ENCODE data around the gene SLC7A7.
"Not testable (repeated sequence)": the region's sequence is repeated elsewhere in the genome, so short reads cannot be mapped to it uniquely, and the experiment has no call there.

SLC7A7 gene

DNA sequence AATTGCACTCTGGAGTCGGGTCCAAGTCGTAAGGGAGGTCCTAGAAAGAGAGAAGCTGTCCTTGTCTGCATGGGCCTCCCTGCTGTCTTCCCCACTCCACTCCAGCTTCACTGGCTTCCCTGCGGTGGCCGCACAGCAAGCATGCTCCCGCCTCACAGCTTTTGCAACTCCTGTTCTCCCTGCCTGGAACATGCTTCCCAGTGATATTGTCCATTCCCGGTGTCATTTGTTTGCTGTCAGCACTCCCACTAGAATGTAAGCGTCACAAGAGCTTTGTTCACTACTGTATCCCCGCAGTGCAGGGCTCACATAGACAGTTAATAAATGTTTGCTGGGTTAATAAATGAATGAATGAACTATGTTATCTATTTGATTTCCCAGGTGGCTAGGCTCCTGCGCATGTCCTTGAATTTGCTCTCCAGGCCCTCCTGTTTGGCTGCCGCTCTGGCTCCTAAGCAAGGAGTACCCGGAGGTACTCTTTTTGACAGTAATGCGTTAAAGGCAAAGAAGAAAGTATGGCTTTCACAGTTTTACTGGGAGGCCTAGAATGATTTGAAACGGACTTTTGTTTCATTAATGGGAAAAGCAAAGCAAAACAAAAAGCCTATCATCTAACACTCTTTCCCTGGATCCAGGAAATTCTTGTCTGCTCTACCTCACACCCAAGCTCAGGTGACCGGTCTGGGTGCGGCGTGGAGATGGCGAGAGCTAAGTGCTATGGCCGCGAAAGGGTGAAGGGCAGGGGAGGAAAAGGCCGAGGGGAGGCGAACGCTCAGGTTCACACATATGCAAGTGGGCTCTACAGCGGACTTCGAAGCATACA, 6.2 kb upstream of the SLC7A7 start:
- DNase-seq (ENCODE audit: low read depth): no peak

DNA sequence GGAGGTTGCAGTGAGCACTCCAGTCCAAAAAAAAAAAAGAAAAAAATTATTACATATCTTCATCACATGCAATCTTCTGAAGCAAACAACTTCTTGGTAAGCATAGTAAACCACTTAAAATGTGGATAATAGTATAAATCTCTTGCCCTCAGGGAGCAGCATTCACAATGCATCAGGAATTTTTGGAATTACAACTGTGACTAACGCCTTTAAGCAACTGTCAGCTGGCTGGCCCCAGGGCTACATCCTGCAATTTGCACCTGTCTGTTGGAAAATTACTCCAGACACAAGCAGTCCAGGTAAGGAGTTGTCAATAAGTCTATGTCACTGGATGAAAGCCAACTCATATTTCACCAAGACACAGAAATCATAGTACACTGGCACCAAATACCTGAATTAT, 5.5 kb upstream of the SLC7A7 start:
- DNase-seq (ENCODE audit: low read depth): no peak

DNA sequence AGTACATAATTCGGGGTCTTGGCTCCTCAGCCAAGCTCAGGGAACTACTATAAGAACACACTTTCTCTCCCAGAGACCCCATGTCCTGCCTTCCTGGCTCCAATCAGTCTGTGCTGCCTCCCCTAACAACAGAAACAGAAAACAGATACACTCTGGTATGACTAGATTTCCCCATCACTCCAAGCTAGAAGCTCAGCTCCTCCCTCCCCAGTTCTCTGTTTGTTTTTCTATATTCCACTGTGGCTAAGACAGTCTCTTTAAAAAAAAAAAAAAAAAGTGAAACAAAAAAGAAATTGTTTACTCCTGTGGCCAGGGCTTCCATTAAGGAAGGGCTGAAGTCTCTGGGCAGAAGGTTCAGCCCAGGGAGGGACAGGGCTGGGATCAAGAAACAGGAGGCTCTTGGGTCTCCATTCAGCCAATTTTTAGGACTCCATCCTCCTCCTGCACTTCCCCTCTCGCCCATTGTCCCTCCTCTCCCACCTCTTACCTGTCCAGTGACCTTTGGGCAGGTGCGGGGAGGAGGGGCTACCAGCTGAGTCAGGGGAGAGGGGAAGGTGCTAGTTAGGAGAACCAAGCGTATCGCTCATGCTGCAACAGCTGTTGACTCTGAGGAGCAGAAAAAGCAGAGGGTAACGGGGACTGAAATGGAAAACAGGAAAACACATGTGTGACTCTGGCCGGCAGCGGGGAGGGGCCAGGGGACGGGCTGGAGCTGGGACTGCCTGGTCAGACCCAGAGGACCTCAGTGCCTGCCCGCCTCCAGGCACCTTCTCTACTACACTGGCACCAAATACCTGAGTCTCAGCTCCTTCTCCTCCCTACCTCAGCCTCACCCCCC, 4.1 kb upstream of the SLC7A7 start:
- DNase-seq (ENCODE audit: low read depth): peak; percentile 83

DNA sequence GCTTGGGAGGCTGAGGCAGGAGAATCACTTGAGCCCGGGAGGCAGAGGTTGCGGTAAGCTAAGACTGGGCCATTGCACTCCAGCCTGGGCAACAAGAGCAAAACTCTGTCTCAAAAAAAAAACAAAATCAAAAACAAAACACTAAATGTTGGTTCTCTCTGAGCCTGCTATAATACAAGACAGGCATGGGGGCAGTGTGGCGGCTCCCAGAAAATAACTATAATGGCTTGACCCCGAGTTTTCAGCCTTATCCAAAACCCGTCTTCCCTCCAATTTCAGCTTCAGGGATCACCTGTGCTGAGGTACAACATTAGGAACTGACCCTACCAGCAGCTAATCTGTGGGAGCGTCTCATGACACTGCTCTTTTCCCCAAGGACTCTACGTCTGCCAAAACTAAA, 862 bp downstream of the SLC7A7 start:
- DNase-seq (ENCODE audit: low read depth): no peak

DNA sequence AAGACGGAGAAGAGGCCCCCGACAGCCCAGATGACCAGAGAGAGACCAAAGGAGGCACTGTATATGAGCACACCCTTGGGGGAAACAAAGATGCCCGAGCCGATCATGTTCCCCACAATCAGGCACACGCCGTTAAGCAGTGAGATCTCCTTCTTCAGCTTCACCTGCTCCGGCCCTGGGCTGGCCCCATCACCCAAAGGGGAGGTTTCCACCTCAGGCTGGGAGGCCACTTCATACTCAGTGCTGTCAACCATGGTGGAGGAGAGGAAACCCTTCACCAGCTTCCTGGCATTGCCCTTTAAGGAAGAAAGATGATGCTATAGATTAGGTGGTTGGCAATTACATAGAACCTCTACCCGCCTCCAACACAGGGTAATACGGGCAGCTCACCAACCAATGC, 2.1 kb downstream of the SLC7A7 start:
- DNase-seq (ENCODE audit: low read depth): no peak

DNA sequence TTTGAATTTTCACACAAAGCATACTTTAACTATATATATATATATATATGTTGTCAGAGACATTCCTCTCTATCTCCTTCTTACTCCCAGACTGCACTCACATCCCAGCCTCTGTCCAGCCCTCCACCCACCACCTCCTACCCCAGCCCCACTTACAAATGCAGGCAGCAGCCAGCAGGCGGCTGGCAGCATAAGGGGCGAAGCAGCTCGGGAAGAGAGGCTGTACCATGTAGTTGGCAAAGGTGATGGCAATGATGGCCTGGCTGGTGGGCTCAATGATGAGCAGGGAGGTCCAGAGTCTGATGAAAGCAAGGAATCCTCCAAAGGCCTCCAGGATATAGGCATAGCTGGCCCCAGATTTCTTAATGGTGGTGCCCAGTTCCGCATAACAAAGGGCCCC, 2.5 kb downstream of the SLC7A7 start:
- DNase-seq (ENCODE audit: low read depth): no peak

DNA sequence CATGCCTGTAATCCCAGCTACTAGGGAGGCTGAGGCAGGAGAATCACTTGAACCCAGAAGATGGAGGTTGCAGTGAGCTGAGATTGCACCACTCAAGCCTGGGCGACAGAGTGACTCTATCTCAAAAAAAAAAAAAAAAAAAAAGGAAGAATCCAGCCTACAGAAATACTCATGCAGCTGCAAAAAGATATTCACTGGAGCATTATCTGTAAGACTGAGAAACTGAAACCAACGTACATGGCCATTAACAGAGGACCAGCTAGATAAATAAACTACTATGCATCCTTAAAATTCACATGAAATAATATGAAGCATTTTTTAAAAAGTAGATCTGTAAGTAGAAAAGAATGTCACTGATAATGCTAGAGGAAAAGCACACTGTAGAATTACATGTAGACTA, 3.5 kb downstream of the SLC7A7 start:
- DNase-seq (ENCODE audit: low read depth): no peak

DNA sequence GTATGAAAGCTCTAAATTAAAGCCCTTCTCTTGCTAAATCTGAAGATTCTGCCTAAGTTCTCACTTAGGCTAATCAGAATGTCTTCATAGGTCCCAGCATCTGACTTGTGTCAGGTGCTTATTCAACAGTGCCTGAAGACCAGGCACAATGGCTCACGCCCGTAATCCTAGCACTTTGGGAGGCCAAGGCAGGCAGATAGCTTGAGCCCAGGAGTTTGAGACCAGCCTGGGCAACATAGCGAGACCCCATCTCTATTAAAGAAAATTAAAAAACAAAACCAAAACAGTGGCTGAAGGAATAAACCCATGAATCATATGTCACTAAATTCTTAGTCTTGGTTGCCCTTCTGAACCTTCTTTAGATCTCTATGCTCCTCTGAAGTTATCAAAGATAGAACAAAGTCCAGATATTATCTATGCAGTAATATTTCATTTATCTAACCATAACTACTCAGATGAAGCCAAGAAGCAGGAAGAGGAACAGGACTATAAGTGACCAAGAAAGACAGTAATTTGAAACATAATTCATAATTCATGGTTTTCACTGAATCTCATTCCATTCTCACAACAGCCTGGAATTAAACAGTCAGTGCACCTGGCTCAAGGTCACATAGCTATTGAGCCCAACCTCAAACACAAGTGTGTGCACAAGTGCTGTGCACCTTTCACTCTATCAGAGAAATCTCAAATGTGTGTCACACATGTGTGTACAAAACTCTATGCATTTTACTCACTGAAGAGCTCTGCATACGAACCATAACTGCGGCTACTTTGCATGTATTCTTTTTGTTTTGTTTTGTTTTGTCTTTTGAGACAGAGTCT, 6.6 kb downstream of the SLC7A7 start:
- no peak for DNase-seq (ENCODE audit: low read depth)

DNA sequence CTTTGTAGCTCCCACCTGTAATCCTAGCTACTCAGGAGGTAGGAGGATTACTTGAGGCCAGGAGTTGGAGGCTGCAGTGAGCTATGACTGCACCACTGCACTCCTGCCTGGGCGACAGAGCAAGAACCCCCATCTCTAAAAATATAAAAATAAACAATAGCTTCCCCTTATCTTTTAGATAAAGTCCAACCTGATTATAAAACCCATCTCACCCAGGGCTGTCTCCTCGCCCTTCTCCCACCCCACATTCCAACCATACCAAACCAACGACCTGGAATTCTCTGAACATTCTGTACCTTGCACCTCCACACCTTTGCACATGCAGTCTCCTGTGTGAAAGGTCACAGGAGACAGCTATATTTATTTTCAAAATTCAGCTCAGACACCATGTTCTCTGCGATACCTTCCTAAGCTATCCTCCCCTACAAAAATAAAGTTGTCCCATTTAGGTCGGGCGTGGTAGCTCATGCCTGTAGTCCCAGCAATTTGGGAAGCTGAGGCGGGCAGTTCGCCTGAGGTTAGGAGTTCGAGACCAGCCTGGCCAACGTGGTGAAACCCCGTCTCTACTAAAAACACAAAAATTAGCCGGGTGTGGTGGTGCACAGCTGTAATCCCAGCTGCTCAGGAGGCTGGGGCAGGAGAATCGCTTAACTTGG, 7.7 kb downstream of the SLC7A7 start:
- DNase-seq (ENCODE audit: low read depth): no peak

DNA sequence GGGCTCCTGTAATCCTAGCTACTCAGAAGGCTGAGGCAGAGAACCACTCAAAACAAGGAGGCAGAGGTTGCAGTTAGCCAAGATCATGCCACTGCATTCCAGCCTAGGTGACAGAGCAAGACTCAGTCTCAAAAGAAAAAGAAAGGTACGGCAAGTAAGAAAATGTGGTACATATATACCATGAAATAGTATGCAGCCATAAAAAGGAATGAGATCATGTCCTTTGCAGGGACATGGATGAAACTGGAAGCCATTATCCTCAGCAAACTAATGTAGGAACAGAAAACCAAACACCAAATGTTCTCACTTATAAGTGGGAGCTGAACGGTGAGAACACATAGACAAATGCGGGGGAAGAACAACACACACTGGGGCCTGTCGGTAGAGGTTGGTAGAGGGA, 10.0 kb downstream of the SLC7A7 start:
- not testable (repeated sequence) for DNase-seq (ENCODE audit: low read depth)

DNA sequence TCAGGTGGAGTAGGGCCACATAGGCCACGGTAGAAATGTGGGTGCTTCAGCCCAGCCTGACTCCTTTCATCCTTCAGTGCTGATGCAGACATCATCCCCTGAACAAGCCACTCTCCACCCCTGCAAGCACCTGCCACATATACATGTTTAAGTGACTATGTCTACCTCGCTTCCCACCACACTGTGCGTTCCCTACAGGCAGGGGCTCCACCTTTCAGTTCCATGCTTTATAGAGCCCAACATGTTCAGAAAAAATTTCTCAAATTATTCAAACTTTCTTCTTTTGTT, 11.6 kb downstream of the SLC7A7 start:
- no peak for DNase-seq (ENCODE audit: low read depth)

DNA sequence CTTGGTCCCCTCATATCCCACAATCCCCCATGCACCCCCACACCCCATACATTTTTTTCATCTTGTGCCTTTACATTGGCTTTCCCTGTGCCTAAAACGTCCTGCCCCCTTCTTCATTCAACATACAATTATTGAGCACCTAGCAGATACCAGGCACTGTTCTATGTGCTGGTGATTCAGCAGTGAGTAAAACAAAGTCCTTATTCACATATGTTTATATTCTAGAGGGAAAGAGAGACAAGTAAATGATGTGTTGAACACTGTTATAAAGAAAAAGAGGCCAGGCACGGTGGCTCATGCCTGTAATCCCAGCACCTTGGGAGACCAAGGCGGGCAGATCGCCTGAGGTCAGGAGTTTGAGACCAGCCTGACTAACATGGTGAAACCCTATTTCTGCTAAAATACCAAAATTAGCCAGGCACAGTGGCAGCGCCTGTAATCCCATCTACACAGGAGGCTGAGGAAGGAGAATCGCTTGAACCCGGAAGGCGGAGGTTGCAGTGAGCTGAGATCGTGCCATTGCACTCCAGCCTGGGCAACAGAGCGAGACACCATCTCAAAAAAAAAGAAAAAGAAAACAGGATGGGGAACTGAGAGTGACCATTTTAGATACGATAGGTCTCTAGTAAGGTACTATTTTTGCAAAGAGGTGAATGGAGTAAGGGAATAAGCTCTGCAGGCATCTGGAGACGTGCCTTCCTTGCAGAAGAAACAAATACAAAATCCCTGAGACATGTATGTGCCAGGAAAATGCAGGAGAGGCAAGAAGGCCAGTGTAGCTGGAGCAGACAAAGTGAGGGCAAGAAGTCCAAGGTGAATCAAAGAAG, 12.2 kb downstream of the SLC7A7 start:
- DNase-seq (ENCODE audit: low read depth): no peak

DNA sequence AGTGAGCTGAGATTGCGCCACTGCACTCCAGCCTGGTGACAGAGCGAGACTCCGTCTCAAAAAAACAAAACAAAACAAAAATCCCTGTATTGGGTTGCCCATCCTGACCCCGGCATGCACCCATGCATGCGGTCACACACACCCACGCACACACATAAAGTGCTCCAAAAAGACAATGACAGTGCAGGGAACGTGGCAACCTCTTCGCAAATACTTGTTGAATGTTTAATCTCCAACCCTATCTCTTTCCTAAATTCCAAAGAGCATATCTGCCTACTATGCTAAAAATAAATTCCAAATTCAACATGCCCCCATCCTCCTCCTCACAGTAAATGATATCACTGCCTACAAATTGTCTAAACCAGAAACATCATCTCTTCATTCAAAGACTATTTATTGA, 13.5 kb downstream of the SLC7A7 start:
- no peak for DNase-seq (ENCODE audit: low read depth)

DNA sequence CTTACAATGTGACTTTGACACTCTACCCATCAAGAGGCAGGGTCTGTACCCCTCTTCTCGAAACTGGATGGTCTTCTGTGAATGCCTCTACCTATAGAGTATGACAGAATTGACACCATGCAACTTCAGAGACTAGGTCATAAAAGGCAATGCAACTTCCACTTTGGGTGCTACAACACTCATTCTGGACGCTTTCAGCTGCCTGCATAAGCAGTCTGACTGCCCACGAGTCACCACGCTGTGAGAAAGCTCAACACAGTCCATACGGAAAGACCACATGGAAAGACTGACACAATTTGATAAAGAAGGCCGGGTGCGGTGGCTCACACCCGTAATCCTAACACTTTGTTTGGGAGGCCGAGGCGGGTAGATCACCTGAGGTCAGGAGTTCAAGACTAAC, 14.9 kb downstream of the SLC7A7 start:
- DNase-seq (ENCODE audit: low read depth): no peak

DNA sequence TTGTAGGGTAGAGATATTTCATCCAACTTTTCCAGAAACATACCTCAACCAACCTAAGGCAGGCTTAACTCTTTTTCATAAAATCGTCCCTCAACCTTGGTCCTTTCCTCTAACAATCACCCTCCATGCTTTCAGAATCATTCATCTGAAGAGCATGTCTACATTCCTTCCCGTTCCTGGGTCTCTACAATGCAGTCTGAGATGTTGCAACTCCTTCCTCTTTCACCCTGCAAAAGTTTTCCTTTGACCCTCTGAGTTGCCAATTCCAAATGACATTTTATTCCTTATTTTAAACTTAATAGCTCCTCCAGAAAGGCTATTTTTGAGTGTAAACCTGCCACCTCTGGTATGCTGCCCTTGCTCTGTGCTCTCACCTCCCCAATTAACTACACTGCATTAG, 16.7 kb downstream of the SLC7A7 start:
- DNase-seq (ENCODE audit: low read depth): no peak

DNA sequence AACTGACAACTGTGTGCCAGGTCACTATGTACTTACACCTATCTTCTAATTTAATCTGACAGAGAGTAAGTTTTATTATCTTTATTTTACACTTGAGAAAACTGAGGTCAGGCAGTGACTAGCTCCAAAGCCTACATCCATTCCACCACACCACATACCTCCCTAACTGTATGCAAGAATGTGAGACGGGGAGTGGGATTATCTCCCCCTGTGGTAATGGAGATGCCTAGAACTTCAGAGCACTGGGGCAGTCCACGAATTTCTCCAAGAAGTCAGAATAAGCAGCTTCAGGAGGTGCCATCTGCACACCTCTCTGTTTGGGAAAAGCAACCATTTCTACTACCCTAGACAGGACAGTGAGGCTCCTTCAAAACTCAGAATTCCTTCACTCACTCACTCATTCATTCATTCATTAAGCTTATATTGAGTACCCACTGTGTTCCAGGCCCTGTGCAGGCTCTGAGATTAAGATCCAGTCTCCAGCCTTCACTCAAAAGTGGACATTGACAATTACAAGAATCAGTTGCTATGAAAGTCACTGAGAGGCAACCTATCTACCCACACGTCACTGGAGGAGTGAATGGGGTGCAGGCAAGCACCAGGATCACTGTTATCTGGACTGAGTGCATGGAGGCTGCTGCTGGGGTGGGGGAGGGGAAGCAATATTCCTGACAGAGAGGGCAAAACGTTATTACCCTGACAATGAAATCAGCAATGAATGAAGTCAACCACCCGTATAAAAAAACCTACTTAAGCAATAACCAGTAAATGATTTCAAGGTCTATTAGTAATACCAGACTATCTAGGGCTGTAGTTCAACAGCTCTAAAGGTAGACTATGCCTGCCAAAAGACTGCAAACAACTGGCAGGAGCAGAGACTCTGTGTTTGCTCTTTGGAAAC, 18.0 kb downstream of the SLC7A7 start:
- no peak for DNase-seq (ENCODE audit: low read depth)

DNA sequence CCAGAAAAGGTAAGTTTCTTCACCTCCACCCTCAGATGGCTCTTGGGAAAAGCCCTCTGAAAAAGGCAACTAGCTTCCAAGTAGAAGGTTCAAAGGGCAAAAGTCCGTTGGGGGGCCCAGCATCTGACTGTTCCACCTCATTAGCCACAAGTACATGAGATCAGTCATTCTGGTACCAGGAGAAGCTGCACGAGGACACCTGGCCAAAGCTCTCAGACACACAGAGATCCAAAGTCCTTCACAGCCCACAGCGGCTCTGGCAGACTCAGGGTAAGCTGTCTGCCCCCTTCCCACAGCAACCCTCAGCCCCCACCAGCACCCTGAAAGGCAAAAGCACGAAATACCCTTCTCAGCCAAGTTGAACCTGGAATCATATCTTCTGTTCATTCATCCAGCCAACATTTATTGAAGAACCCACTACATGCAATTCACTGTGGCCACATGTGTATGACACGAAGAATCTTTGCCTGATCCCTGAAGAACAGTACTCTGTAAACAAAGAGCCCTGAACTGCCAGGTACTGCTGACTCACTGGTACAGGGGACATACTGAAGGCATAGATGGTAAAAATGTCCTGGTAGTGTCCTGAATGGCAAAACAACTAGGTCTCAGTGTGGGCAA, 19.0 kb downstream of the SLC7A7 start:
- DNase-seq (ENCODE audit: low read depth): no peak

DNA sequence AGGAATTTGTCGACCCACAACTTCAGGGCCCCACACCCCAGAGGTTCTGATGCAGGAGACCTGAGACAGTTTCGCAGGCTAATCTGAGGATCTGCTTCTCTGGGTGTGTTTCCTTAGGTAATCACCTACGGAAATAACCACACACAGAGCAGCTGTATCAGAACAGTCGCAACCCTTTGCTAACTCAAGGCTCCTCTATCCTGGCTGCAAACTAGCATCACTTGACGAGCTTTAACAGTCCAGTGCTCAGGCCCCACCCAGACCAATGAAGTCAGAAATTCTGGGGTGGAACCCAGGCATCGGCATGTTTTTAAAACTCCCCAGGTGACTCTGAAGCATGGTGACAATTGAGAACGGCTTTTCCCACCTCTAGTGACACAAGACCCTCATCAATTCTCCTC, 20.7 kb downstream of the SLC7A7 start:
- no peak for DNase-seq (ENCODE audit: low read depth)

DNA sequence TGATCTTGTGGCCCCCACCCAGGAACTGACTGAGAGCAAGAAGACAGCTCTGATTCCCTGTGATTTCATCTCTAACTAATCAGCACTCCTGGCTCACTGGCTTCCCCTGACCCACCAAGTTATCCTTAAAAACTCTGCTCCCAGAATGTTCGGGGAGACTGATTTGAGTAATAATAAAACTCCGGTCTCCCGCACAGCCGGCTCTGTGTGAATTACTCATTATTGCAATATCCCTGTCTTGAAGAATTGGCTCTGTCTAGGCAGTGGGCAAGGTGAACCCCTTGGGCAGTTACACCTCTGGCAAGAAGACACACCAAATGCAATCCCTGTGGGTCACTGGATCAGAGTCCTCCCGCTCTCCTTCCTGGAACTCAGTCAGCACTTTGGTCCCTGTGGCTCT, 21.3 kb downstream of the SLC7A7 start:
- DNase-seq (ENCODE audit: low read depth): no peak

DNA sequence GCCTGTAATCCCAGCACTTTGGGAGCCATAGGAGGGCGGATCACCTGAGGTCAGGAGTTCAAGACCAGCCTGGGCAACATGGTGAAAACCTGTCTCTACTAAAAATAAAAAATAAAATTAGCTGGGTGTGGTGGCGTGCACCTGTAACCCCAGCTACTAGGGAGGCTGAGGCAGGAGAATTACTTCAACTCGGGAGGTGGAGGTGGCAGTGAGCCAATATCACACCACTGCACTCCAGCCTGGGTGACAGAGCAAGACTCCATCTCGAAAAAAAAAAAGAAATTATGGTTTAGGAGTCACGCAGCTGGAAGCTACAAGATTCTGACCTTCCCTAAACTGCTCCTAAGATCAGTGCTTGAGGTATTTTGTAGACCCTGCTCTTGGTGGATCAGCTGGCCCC, 21.7 kb downstream of the SLC7A7 start:
- not testable (repeated sequence) for DNase-seq (ENCODE audit: low read depth)

All from stromal cell of bone marrow (primary cell).